A549 (cell line): ENCODE measurements around the gene BOLA3. TPM values are rescaled to one million over a fixed set of nuclear protein-coding genes. Genes with fewer than 3 reads are reported as not detected.

Experiments used
- ATAC-seq, 2 experiments: fragments of 200-7000 bp in 1 of 2; fragments of >200 bp in 1 of 2; cut with Nextera tagmentation in 1 of 2; cut with Tn5 transposase in 1 of 2; 3 replicates each; pipeline versions ENCODE4 v1.8.0 to v1.9.1; 2018 to 2020; ENCODE audit warnings: mild to moderate bottlenecking in 1 of 2, moderate library complexity in 1 of 2
- CTCF ChIA-PET: fragments of 300-600 bp; sonication (Branson Sonifier 250); formaldehyde crosslinking; extraction: SDS; loops from one replicate; lab custom pipeline; 2021; ENCODE audit warnings: antibody characterized with exemption, inconsistent platforms; lab: Yijun Ruan, JAX
- POLR2A ChIA-PET: fragments of 350-600 bp; formaldehyde crosslinking; extraction: SDS; loops from one replicate; lab custom pipeline; 2021; ENCODE audit warnings: antibody characterized with exemption, inconsistent platforms; lab: Yijun Ruan, JAX
- DNase-seq, 2 experiments: peaks; one replicate each; pipeline versions ENCODE4 v3.0.0 to v3.0.0-alpha.2; 2011 to 2016; ENCODE audit warnings: low read depth in 1 of 2, low spot score in 1 of 2
- FAIRE-seq: peaks from 2 replicates; lab custom pipeline; 2011; peaks lifted over from hg19 to GRCh38; lab: Jason Lieb, UNC
- H3K27ac ChIP-seq, 2 experiments: fragments of >200 bp; sonication (Bioruptor Twin); formaldehyde crosslinking; 3 replicates each; pipeline ENCODE4 v1.5.1; 2016 to 2017
- H3K4me1 ChIP-seq: fragments of >200 bp; sonication (Bioruptor Twin); formaldehyde crosslinking; 3 replicates; pipeline ENCODE4 v1.6.1; 2016
- H3K4me2 ChIP-seq: fragments of >200 bp; sonication (Bioruptor Twin); formaldehyde crosslinking; 3 replicates; pipeline ENCODE4 v1.6.1; 2016
- H3K4me3 ChIP-seq: fragments of >200 bp; sonication (Bioruptor Twin); formaldehyde crosslinking; 3 replicates; pipeline ENCODE4 v1.5.1; 2016
- H3K9me3 ChIP-seq: fragments of >200 bp; sonication (Bioruptor Twin); formaldehyde crosslinking; 3 replicates; pipeline ENCODE4 v1.6.1; 2016
- CBX8 ChIP-seq: fragments of 200-600 bp; sonication (generic); IDR thresholded peaks from 2 replicates; pipeline ENCODE4 v1.6.1; 2016
- CHD2 ChIP-seq: fragments of 150-350 bp; IDR thresholded peaks from 2 replicates; pipeline ENCODE4 v1.6.1; 2014; ENCODE audit warnings: low read length; ENCODE audit not compliant: partially characterized antibody
- CHD4 ChIP-seq: fragments of 200-600 bp; sonication (generic); IDR thresholded peaks from 2 replicates; pipeline ENCODE4 v1.6.1; 2016; ENCODE audit warnings: antibody characterized with exemption, mild to moderate bottlenecking, borderline replicate concordance
- ESRRA ChIP-seq: fragments of 150-350 bp; IDR thresholded peaks from 2 replicates; pipeline ENCODE4 v1.6.1; 2014; ENCODE audit warnings: mild to moderate bottlenecking, low read length, borderline replicate concordance
- FOSL2 ChIP-seq, 2 experiments: fragments of 450-650 bp in 1 of 2; fragments of >200 bp in 1 of 2; sonication (Bioruptor Twin) in 1 of 2; formaldehyde crosslinking; IDR thresholded peaks; 2 replicates each; pipeline versions ENCODE4 v1.5.0 to v1.6.1; 2016 to 2020; ENCODE audit warnings: mild to moderate bottlenecking in 1 of 2, moderate library complexity in 1 of 2
- FOXS1 ChIP-seq: fragments of 250-450 bp; sonication (Bioruptor Pico); IDR thresholded peaks from 2 replicates; pipeline ENCODE4 v1.5.0; 2020; ENCODE audit warnings: mild to moderate bottlenecking, moderate library complexity
- HDAC2 ChIP-seq: fragments of 200-600 bp; sonication (generic); IDR thresholded peaks from 2 replicates; pipeline ENCODE4 v1.6.1; 2016
- HEYL ChIP-seq: fragments of 250-450 bp; sonication (Bioruptor Pico); IDR thresholded peaks from 2 replicates; pipeline ENCODE4 v1.8.0; 2021; ENCODE audit warnings: mild to moderate bottlenecking, moderate library complexity
- HOXA7 ChIP-seq: fragments of 250-450 bp; sonication (Bioruptor Pico); IDR thresholded peaks from 2 replicates; pipeline ENCODE4 v1.5.0; 2020; ENCODE audit warnings: mild to moderate bottlenecking, moderate library complexity
- HOXB5 ChIP-seq: fragments of 250-450 bp; sonication (Bioruptor Pico); IDR thresholded peaks from 2 replicates; pipeline ENCODE4 v1.5.0; 2020; ENCODE audit warnings: mild to moderate bottlenecking, moderate library complexity
- JUN ChIP-seq, 2 experiments: fragments of >200 bp; sonication (Bioruptor Twin); formaldehyde crosslinking; IDR thresholded peaks; 2 replicates in 1 of 2; 3 replicates in 1 of 2; pipeline ENCODE4 v1.6.1; 2016 to 2017
- NFE2L2 ChIP-seq: fragments of 150-350 bp; conservative IDR thresholded peaks from 2 replicates; pipeline ENCODE4 v1.6.1; 2014; ENCODE audit warnings: low read length
- PHF8 ChIP-seq: fragments of 200-600 bp; sonication (generic); IDR thresholded peaks from 2 replicates; pipeline ENCODE4 v1.6.1; 2016; ENCODE audit warnings: low read depth, mild to moderate bottlenecking, antibody characterized with exemption, moderate library complexity, borderline replicate concordance
- POLR2A ChIP-seq: IDR thresholded peaks from 2 replicates; pipeline ENCODE4 v1.6.1; 2012; ENCODE audit warnings: mild to moderate bottlenecking, low read length
- POLR2AphosphoS2 ChIP-seq: conservative IDR thresholded peaks from 2 replicates; pipeline ENCODE4 v1.6.1; 2012; ENCODE audit warnings: low read length, improper control_type of control experiment, inconsistent platforms
- RNF2 ChIP-seq: fragments of 200-600 bp; sonication (generic); IDR thresholded peaks from 2 replicates; pipeline ENCODE4 v1.6.1; 2016; ENCODE audit warnings: low read depth, mild to moderate bottlenecking, antibody characterized with exemption, moderate library complexity, borderline replicate concordance
- SREBF2 ChIP-seq: fragments of 450-650 bp; IDR thresholded peaks from 2 replicates; pipeline ENCODE4 v1.6.1; 2014; ENCODE audit warnings: mild to moderate bottlenecking, moderate library complexity
- TFCP2L1 ChIP-seq: fragments of 250-450 bp; sonication (Bioruptor Pico); IDR thresholded peaks from 2 replicates; pipeline ENCODE4 v1.5.0; 2021; ENCODE audit warnings: mild to moderate bottlenecking
- ZC3H11A ChIP-seq: fragments of 450-650 bp; IDR thresholded peaks from 2 replicates; pipeline ENCODE4 v1.6.1; 2014; ENCODE audit warnings: antibody characterized with exemption, mild to moderate bottlenecking
- ZSCAN20 ChIP-seq: fragments of 250-450 bp; sonication (Bioruptor Pico); IDR thresholded peaks from 2 replicates; pipeline ENCODE4 v1.8.0; 2022; ENCODE audit warnings: mild to moderate bottlenecking, moderate library complexity
- WGBS: methylation state at CpG from one replicate; pipeline ENCODE4 v1.1.6; 2017; ENCODE audit errors: missing lambda C conversion rate; 5-methylcytosine and 5-hydroxymethylcytosine counted together
- polyA plus RNA-seq, 4 experiments: library from polyadenylated mRNA; depleted of rRNA in 3 of 4; stranded (reverse); fragments of >200 nt; fragmentation: RNase III in 1 of 4; extraction: RNeasy Plus Mini Kit Qiagen cat#74134 plus additional on column Dnase treatment in 1 of 4; gene quantifications; 2 replicates in 3 of 4; 3 replicates in 1 of 4; pipeline ENCODE4 v1.2.3, GENCODE V29; 2011 to 2017
- TF ChIP-seq, protein P1 (sequence below): fragments of >200 bp; sonication (Bioruptor Twin); formaldehyde crosslinking; IDR thresholded peaks from 3 replicates; pipeline ENCODE4 v1.6.1; 2016
- TF ChIP-seq, protein P2 (sequence below): fragments of 250-450 bp; sonication (Bioruptor Pico); IDR thresholded peaks from 2 replicates; pipeline ENCODE4 v1.5.0; 2020; ENCODE audit warnings: low read depth, mild to moderate bottlenecking, moderate library complexity
- TF ChIP-seq, protein P3 (sequence below): fragments of >200 bp; sonication (Bioruptor Twin); formaldehyde crosslinking; IDR thresholded peaks from 3 replicates; pipeline ENCODE4 v1.5.1; 2016
- TF ChIP-seq, protein P4 (sequence below): fragments of 250-450 bp; sonication (Bioruptor Pico); IDR thresholded peaks from 2 replicates; pipeline ENCODE4 v1.5.0; 2021; ENCODE audit warnings: mild to moderate bottlenecking, moderate library complexity, borderline replicate concordance
- TF ChIP-seq, protein P5 (sequence below): IDR thresholded peaks from 2 replicates; pipeline ENCODE4 v1.6.1; 2012
- TF ChIP-seq, protein P6 (sequence below): fragments of 200-600 bp; sonication (generic); IDR thresholded peaks from 2 replicates; pipeline ENCODE4 v1.6.1; 2016; ENCODE audit warnings: antibody characterized with exemption, mild to moderate bottlenecking, moderate library complexity

The BOLA3 gene
- polyA plus RNA-seq, 2 of the 4 experiments (the other 2 are of a cell fraction), result 136 to 139 TPM

DNA sequence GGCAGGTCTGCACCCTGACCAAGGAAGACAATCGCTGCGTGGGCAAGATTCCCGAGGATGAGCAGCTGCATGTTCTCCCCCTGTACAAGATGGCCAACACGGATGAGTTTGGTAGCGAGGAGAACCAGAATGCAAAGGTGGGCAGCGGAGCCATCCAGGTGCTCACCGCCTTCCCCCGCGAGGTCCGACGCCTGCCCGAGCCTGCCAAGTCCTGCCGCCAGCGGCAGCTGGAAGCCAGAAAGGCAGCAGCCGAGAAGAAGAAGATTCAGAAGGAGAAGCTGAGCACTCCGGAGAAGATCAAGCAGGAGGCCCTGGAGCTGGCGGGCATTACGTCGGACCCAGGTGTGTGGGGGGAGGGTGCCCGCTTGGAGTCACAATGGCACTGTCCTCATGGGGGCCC, 48.4 kb downstream of the BOLA3 start:
- POLR2A ChIA-PET, result no interaction called here
- ATAC-seq, result no peak
- no peak for TF ChIP-seq ZSCAN20 (CRISPR knock-in tag)
- TF ChIP-seq FOXS1 (CRISPR knock-in tag), result no peak
- no peak for TF ChIP-seq HEYL (CRISPR knock-in tag)
- no peak for TF ChIP-seq FOSL2 (IDR thresholded peaks at IDR 0.05)
- TF ChIP-seq FOSL2 (CRISPR knock-in tag; IDR thresholded peaks at IDR 0.05), result no peak
- TF ChIP-seq HOXB5 (CRISPR knock-in tag), result no peak
- TF ChIP-seq PHF8, result no peak
- TF ChIP-seq CHD2, result no peak
- TF ChIP-seq, protein P1, sequence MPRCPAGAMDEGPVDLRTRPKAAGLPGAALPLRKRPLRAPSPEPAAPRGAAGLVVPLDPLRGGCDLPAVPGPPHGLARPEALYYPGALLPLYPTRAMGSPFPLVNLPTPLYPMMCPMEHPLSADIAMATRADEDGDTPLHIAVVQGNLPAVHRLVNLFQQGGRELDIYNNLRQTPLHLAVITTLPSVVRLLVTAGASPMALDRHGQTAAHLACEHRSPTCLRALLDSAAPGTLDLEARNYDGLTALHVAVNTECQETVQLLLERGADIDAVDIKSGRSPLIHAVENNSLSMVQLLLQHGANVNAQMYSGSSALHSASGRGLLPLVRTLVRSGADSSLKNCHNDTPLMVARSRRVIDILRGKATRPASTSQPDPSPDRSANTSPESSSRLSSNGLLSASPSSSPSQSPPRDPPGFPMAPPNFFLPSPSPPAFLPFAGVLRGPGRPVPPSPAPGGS, result no peak
- no peak for TF ChIP-seq ESRRA
- no peak for TF ChIP-seq CHD4
- TF ChIP-seq, protein P2, sequence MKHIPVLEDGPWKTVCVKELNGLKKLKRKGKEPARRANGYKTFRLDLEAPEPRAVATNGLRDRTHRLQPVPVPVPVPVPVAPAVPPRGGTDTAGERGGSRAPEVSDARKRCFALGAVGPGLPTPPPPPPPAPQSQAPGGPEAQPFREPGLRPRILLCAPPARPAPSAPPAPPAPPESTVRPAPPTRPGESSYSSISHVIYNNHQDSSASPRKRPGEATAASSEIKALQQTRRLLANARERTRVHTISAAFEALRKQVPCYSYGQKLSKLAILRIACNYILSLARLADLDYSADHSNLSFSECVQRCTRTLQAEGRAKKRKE, result no peak
- TF ChIP-seq, protein P3, sequence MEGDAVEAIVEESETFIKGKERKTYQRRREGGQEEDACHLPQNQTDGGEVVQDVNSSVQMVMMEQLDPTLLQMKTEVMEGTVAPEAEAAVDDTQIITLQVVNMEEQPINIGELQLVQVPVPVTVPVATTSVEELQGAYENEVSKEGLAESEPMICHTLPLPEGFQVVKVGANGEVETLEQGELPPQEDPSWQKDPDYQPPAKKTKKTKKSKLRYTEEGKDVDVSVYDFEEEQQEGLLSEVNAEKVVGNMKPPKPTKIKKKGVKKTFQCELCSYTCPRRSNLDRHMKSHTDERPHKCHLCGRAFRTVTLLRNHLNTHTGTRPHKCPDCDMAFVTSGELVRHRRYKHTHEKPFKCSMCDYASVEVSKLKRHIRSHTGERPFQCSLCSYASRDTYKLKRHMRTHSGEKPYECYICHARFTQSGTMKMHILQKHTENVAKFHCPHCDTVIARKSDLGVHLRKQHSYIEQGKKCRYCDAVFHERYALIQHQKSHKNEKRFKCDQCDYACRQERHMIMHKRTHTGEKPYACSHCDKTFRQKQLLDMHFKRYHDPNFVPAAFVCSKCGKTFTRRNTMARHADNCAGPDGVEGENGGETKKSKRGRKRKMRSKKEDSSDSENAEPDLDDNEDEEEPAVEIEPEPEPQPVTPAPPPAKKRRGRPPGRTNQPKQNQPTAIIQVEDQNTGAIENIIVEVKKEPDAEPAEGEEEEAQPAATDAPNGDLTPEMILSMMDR, result no peak
- TF ChIP-seq, protein P4, sequence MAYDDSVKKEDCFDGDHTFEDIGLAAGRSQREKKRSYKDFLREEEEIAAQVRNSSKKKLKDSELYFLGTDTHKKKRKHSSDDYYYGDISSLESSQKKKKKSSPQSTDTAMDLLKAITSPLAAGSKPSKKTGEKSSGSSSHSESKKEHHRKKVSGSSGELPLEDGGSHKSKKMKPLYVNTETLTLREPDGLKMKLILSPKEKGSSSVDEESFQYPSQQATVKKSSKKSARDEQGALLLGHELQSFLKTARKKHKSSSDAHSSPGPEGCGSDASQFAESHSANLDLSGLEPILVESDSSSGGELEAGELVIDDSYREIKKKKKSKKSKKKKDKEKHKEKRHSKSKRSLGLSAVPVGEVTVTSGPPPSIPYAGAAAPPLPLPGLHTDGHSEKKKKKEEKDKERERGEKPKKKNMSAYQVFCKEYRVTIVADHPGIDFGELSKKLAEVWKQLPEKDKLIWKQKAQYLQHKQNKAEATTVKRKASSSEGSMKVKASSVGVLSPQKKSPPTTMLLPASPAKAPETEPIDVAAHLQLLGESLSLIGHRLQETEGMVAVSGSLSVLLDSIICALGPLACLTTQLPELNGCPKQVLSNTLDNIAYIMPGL (CRISPR knock-in tag), result no peak
- no peak for TF ChIP-seq POLR2AphosphoS2
- no peak for TF ChIP-seq HDAC2
- H3K4me3 ChIP-seq, result no peak overlapping the region
- H3K4me1 ChIP-seq, result no peaks in the 10 kb centered on the region
- FAIRE-seq, result no peak
- H3K27ac ChIP-seq, result no peak overlapping the region
- H3K9me3 ChIP-seq, result no peaks in the 10 kb centered on the region
- CTCF ChIA-PET, result interaction anchor here (0.6 kb wide), 1 partner anchor 138 kb away, joined by 3 read pairs; no protein-coding TSS in a partner anchor
- no peak for DNase-seq
- no peak overlapping the region for H3K4me2 ChIP-seq
- 97% methylated on average over 20 of the region's 20 CpGs for WGBS

DNA sequence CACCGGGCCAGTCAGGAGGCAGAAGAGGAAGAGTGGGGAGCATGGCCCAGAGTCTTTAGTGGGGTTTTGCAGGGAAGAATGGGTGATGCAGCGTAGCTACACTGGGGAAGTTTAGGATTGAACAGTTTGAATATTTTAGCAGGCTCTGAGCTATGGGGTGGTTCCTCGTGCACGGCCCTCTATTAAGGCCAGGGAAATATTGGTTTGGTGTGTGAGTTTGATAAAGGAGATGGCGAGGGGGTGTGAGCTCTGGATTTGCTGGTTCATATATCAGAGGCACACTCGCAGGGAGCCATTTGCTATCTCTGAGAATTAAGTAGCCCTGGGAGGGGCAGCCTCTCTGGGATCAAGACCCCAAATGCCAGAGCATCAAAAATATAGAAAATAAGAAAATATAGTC, 50.1 kb downstream of the BOLA3 start:
- H3K27ac ChIP-seq, result no peak overlapping the region
- ChIA-PET POLR2A (no interaction called here), CTCF (interaction anchor here (1.5 kb wide), 1 partner anchor 11 kb away, joined by 4 read pairs; no protein-coding TSS in a partner anchor)
- H3K4me3 ChIP-seq, result no peak overlapping the region
- H3K4me1 ChIP-seq, result no peaks in the 10 kb centered on the region
- no peak for DNase-seq
- H3K9me3 ChIP-seq, result no peaks in the 10 kb centered on the region
- no peak for TF ChIP-seq SREBF2
- TF ChIP-seq PHF8, result no peak
- TF ChIP-seq POLR2A, result no peak
- no peak for TF ChIP-seq FOSL2 (IDR thresholded peaks at IDR 0.05)
- TF ChIP-seq FOSL2 (CRISPR knock-in tag; IDR thresholded peaks at IDR 0.05), result no peak
- no peak for TF ChIP-seq FOXS1 (CRISPR knock-in tag)
- TF ChIP-seq TFCP2L1, result no peak
- TF ChIP-seq, protein P5, sequence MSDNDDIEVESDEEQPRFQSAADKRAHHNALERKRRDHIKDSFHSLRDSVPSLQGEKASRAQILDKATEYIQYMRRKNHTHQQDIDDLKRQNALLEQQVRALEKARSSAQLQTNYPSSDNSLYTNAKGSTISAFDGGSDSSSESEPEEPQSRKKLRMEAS, result no peak
- TF ChIP-seq NFE2L2, result no peak
- no peak for TF ChIP-seq CBX8
- no peak for TF ChIP-seq ZC3H11A
- no peak for TF ChIP-seq JUN (IDR thresholded peaks at IDR 0.05)
- TF ChIP-seq, protein P6, sequence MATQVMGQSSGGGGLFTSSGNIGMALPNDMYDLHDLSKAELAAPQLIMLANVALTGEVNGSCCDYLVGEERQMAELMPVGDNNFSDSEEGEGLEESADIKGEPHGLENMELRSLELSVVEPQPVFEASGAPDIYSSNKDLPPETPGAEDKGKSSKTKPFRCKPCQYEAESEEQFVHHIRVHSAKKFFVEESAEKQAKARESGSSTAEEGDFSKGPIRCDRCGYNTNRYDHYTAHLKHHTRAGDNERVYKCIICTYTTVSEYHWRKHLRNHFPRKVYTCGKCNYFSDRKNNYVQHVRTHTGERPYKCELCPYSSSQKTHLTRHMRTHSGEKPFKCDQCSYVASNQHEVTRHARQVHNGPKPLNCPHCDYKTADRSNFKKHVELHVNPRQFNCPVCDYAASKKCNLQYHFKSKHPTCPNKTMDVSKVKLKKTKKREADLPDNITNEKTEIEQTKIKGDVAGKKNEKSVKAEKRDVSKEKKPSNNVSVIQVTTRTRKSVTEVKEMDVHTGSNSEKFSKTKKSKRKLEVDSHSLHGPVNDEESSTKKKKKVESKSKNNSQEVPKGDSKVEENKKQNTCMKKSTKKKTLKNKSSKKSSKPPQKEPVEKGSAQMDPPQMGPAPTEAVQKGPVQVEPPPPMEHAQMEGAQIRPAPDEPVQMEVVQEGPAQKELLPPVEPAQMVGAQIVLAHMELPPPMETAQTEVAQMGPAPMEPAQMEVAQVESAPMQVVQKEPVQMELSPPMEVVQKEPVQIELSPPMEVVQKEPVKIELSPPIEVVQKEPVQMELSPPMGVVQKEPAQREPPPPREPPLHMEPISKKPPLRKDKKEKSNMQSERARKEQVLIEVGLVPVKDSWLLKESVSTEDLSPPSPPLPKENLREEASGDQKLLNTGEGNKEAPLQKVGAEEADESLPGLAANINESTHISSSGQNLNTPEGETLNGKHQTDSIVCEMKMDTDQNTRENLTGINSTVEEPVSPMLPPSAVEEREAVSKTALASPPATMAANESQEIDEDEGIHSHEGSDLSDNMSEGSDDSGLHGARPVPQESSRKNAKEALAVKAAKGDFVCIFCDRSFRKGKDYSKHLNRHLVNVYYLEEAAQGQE, result no peak
- TF ChIP-seq POLR2AphosphoS2, result no peak
- TF ChIP-seq RNF2, result no peak
- TF ChIP-seq HOXA7 (CRISPR knock-in tag), result no peak
- H3K4me2 ChIP-seq, result no peak overlapping the region
- ATAC-seq, result no peak
- WGBS, result 92% methylated on average over 6 of the region's 6 CpGs
- FAIRE-seq, result no peak
